ENCODE results near the gene OPN1MW3. TPM values are rescaled to one million over a fixed set of nuclear protein-coding genes. Genes with fewer than 3 reads are reported as not detected.

The OPN1MW3 gene
- total RNA-seq, 4 donors from 2014 or later = not detected

GRCh38 chrX:154313147-154313546 lies 55.8 kb downstream of the OPN1MW3 start:
- Histone ChIP-seq H3K36me3 (no peaks in the 10 kb centered on the region), H3K4me3 (no peak overlapping the region), H3K27ac (no peak overlapping the region), H3K27me3 (no peaks in the 10 kb centered on the region), H3K9me3 (no peaks in the 10 kb centered on the region), H3K4me1 (no peaks in the 10 kb centered on the region)
- no peak for DNase-seq
- TF ChIP-seq CTCF (IDR thresholded peaks at IDR 0.05) (no peak), POLR2A (IDR thresholded peaks at IDR 0.05) (no peak)

- H3K36me3 ChIP-seq = no peaks in the 10 kb centered on the region
- no peaks in the 10 kb centered on the region for H3K27me3 ChIP-seq
- no peak for DNase-seq
- TF ChIP-seq CTCF (IDR thresholded peaks at IDR 0.05) (no peak), POLR2A (IDR thresholded peaks at IDR 0.05) (no peak)
- H3K9me3 ChIP-seq = no peaks in the 10 kb centered on the region
- no peak overlapping the region for H3K4me3 ChIP-seq
- no peaks in the 10 kb centered on the region for H3K4me1 ChIP-seq
- H3K27ac ChIP-seq = no peak overlapping the region
Measured at GRCh38 chrX:154315416-154315815, 58.0 kb downstream of the OPN1MW3 start.

- no peak for DNase-seq
- Histone ChIP-seq H3K4me1 (no peaks in the 10 kb centered on the region), H3K4me3 (no peak overlapping the region), H3K27ac (no peak overlapping the region), H3K36me3 (no peaks in the 10 kb centered on the region), H3K27me3 (no peaks in the 10 kb centered on the region), H3K9me3 (no peaks in the 10 kb centered on the region)
- peak in 4 of 6 experiments; percentile 19 to 35 (median 26) for TF ChIP-seq CTCF (IDR thresholded peaks at IDR 0.05)
- no peak for TF ChIP-seq POLR2A (IDR thresholded peaks at IDR 0.05)
Measured at GRCh38 chrX:154317391-154317995, 60.1 kb downstream of the OPN1MW3 start.

- TF ChIP-seq POLR2A (IDR thresholded peaks at IDR 0.05) (no peak), CTCF (IDR thresholded peaks at IDR 0.05) (no peak)
Measured at GRCh38 chrX:154320406-154320805, 63.0 kb downstream of the OPN1MW3 start.

More at GRCh38 chrX:154320406-154320805, 63.0 kb downstream of the OPN1MW3 start:
- H3K4me1 ChIP-seq = no peaks in the 10 kb centered on the region
- no peaks in the 10 kb centered on the region for H3K27me3 ChIP-seq
- H3K27ac ChIP-seq = no peak overlapping the region
- no peaks in the 10 kb centered on the region for H3K9me3 ChIP-seq
- no peak for DNase-seq
- H3K4me3 ChIP-seq = no peak overlapping the region
- H3K36me3 ChIP-seq = no peaks in the 10 kb centered on the region

Other genes starting within 250 kb of the OPN1MW3 start
- 100 to 1,000 TPM; 111 to 150 (median 122) TPM for gene IRAK1, start 237.7 kb upstream of the OPN1MW3 start, total RNA-seq
- 100 to 1,000 TPM in 1 of 4 donors, 10 to 100 TPM in 3; 39.8 to 147 (median 55.4) TPM for gene MECP2, start 159.9 kb upstream of the OPN1MW3 start, total RNA-seq
- not detected for gene OPN1LW, start 113.3 kb upstream of the OPN1MW3 start, total RNA-seq
- not detected for gene OPN1MW, start 75.0 kb upstream of the OPN1MW3 start, total RNA-seq
- not detected for gene OPN1MW2, start 37.8 kb upstream of the OPN1MW3 start, total RNA-seq
- gene TEX28, start 37.5 kb downstream of the OPN1MW3 start, total RNA-seq = not detected
- gene TKTL1, start 38.2 kb downstream of the OPN1MW3 start, total RNA-seq = not detected
- gene FLNA, start 117.1 kb downstream of the OPN1MW3 start, total RNA-seq = 100 to 1,000 TPM; 143 to 663 (median 328) TPM
- gene EMD, start 121.7 kb downstream of the OPN1MW3 start, total RNA-seq = 10 to 100 TPM; 21.7 to 31.4 (median 26.6) TPM
- 1,000 to 10,000 TPM; 1,992 to 4,644 (median 2,626) TPM for gene RPL10, start 140.8 kb downstream of the OPN1MW3 start, total RNA-seq
- 10 to 100 TPM; 23.9 to 41.2 (median 32.2) TPM for gene DNASE1L1, start 151.7 kb downstream of the OPN1MW3 start, total RNA-seq
- 100 to 1,000 TPM; 105 to 147 (median 112) TPM for gene TAFAZZIN, start 154.0 kb downstream of the OPN1MW3 start, total RNA-seq
- gene ATP6AP1, start 171.1 kb downstream of the OPN1MW3 start, total RNA-seq = 10 to 100 TPM; 11.6 to 80.0 (median 54.9) TPM
- gene GDI1, start 179.6 kb downstream of the OPN1MW3 start, total RNA-seq = 100 to 1,000 TPM in 2 of 4 donors, 10 to 100 TPM in 2; 65.2 to 278 (median 117) TPM
- gene FAM50A, start 186.6 kb downstream of the OPN1MW3 start, total RNA-seq = 100 to 1,000 TPM in 1 of 4 donors, 10 to 100 TPM in 3; 35.6 to 212 (median 54.6) TPM
- gene PLXNA3, start 200.7 kb downstream of the OPN1MW3 start, total RNA-seq = 10 to 100 TPM; 38.0 to 54.6 (median 48.4) TPM
- 10 to 100 TPM in 3 of 4 donors, 1 to 10 TPM in 1; 8.5 to 15.7 (median 10.8) TPM for gene LAGE3, start 221.7 kb downstream of the OPN1MW3 start, total RNA-seq
- gene UBL4A, start 229.0 kb downstream of the OPN1MW3 start, total RNA-seq = 10 to 100 TPM; 20.6 to 45.9 (median 34.6) TPM
- 10 to 100 TPM; 11.6 to 19.8 (median 16.5) TPM for gene SLC10A3, start 233.0 kb downstream of the OPN1MW3 start, total RNA-seq